DND-41 (cell line): ENCODE data around the gene KCTD20.
"Not testable (repeated sequence)": the region's sequence is repeated elsewhere in the genome, so short reads cannot be mapped to it uniquely, and the experiment has no call there.

Experiments
- ATAC-seq: fragments of 200-7000 bp; cut with Tn5 transposase; 3 replicates; pipeline ENCODE4 v1.9.1; 2021; ENCODE audit warnings: low read depth; ENCODE audit not compliant: insufficient read depth
- DNase-seq: peaks from one replicate; pipeline ENCODE4 v3.0.0-alpha.2; 2020
- H2AFZ ChIP-seq: 2 replicates; pipeline ENCODE4 v1.6.0; 2012; ENCODE audit warnings: low read depth, low read length
- H3K27ac ChIP-seq: 2 replicates; pipeline ENCODE4 v1.5.1; 2012; ENCODE audit warnings: low read length, inconsistent platforms
- H3K27me3 ChIP-seq: fragments of 200-600 bp; sonication (generic); 2 replicates; pipeline ENCODE4 v1.6.0; 2012; ENCODE audit warnings: low read length, mild to moderate bottlenecking, inconsistent platforms; ENCODE audit not compliant: insufficient read depth, poor library complexity
- H3K36me3 ChIP-seq: 2 replicates; pipeline ENCODE4 v1.5.1; 2012; ENCODE audit warnings: low read length, inconsistent platforms; ENCODE audit not compliant: insufficient read depth
- H3K4me1 ChIP-seq: 2 replicates; pipeline ENCODE4 v1.5.1; 2012; ENCODE audit warnings: mild to moderate bottlenecking, low read length; ENCODE audit not compliant: insufficient read depth
- H3K4me2 ChIP-seq: 2 replicates; pipeline ENCODE4 v1.6.0; 2012; ENCODE audit warnings: mild to moderate bottlenecking, moderate library complexity, low read length, inconsistent platforms; ENCODE audit not compliant: insufficient read depth
- H3K4me3 ChIP-seq, 2 experiments: fragments of 200-600 bp in 1 of 2; shearing (Covaris generic) in 1 of 2; 2 replicates each; pipeline ENCODE4 v1.5.1; 2012 to 2016; ENCODE audit warnings: inconsistent platforms in 2 of 2, low read length in 2 of 2, mild to moderate bottlenecking in 2 of 2, low read depth in 1 of 2, moderate library complexity in 1 of 2
- H3K79me2 ChIP-seq: 2 replicates; pipeline ENCODE4 v1.6.0; 2012; ENCODE audit warnings: low read length, inconsistent platforms; ENCODE audit not compliant: insufficient read depth
- H3K9ac ChIP-seq: 2 replicates; pipeline ENCODE4 v1.6.0; 2012; ENCODE audit warnings: low read depth, mild to moderate bottlenecking, inconsistent platforms, low read length, moderate library complexity
- H3K9me3 ChIP-seq: 2 replicates; pipeline ENCODE4 v1.5.1; 2012; ENCODE audit warnings: low read length, moderate library complexity, mild to moderate bottlenecking, inconsistent platforms; ENCODE audit not compliant: insufficient read depth, severe bottlenecking
- H4K20me1 ChIP-seq: 2 replicates; pipeline ENCODE4 v1.6.0; 2012; ENCODE audit warnings: low read length; ENCODE audit not compliant: insufficient read depth
- EZH2 ChIP-seq: IDR thresholded peaks from 3 replicates; pipeline ENCODE4 v1.6.1; 2012; ENCODE audit warnings: borderline replicate concordance, low read depth, mild to moderate bottlenecking, moderate library complexity, low read length, inconsistent platforms; ENCODE audit not compliant: severe bottlenecking
- TF ChIP-seq, protein P1 (sequence below): IDR thresholded peaks from 2 replicates; pipeline ENCODE4 v1.5.1; 2012; ENCODE audit warnings: borderline replicate concordance, low read length, moderate library complexity, mild to moderate bottlenecking; ENCODE audit not compliant: poor library complexity, severe bottlenecking; ENCODE audit errors: extremely low read depth

The KCTD20 gene

DNA sequence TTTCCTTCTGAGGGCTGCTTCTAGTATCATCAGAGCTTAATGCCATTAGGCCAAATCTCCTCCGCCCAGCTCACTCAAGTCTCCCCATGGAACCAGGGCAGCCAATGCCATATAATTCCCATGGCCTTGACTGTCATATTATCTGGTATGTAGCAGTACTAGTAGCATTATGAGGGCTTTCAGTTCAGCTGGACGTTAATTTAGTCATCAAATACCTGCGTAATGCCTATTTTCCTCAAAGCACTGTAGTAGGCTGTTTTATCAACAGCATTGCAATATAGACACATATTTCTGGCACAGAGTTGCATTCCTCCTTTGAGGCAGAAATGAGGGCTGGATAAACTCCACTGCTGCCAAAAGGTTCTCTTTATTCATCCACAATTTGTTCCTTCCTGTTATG is 1.7 kb downstream of the KCTD20 start:
- Histone ChIP-seq H3K4me1 (peaks cover 39% of the 10 kb centered on the region), H3K27me3 (no peaks in the 10 kb centered on the region), H3K79me2 (peaks cover 76% of the 10 kb centered on the region), H3K9ac (peak overlapping the region; percentile 97), H3K36me3 (peaks cover 12% of the 10 kb centered on the region), H3K4me3 (peak overlapping the region; percentile 89; a peak in 3 of 4 replicates), H4K20me1 (peaks cover 16% of the 10 kb centered on the region; the same call in 1 of the 2 replicates), H2AFZ (no peak overlapping the region), H3K9me3 (no peaks in the 10 kb centered on the region), H3K27ac (peak overlapping the region; percentile 87; the same call in 1 of the 2 replicates), H3K4me2 (peak overlapping the region; percentile 64)
- no peak for DNase-seq
- TF ChIP-seq EZH2: no peak
- TF ChIP-seq, protein P1, sequence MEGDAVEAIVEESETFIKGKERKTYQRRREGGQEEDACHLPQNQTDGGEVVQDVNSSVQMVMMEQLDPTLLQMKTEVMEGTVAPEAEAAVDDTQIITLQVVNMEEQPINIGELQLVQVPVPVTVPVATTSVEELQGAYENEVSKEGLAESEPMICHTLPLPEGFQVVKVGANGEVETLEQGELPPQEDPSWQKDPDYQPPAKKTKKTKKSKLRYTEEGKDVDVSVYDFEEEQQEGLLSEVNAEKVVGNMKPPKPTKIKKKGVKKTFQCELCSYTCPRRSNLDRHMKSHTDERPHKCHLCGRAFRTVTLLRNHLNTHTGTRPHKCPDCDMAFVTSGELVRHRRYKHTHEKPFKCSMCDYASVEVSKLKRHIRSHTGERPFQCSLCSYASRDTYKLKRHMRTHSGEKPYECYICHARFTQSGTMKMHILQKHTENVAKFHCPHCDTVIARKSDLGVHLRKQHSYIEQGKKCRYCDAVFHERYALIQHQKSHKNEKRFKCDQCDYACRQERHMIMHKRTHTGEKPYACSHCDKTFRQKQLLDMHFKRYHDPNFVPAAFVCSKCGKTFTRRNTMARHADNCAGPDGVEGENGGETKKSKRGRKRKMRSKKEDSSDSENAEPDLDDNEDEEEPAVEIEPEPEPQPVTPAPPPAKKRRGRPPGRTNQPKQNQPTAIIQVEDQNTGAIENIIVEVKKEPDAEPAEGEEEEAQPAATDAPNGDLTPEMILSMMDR: no peak
- ATAC-seq: no peak

DNA sequence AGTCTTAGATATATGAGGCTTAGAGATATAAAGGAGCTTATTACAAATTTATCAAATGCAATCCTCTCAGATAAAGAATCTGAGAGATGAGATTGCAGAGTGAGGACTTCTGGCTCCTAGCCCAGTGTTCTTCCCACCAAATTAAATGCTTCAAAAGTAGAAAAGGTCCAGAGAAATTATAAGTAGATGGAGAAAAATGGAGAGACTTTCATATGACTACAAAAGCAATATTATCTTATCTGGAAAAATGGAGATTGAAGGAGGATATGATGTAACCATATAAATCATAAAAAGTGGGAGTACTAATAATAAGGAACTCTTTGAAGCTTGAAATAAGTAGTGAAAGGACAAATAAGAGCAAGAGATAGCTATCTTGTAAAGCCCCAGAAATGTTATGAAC is 2.8 kb downstream of the KCTD20 start:
- no peak overlapping the region for H3K4me3 ChIP-seq
- H3K9me3 ChIP-seq: no peaks in the 10 kb centered on the region
- H4K20me1 ChIP-seq: peaks cover 22% of the 10 kb centered on the region; the same call in 1 of the 2 replicates
- peak overlapping the region; percentile 42 for H3K4me2 ChIP-seq
- ATAC-seq (no peak), DNase-seq (no peak)
- H3K27ac ChIP-seq: peak overlapping the region; percentile 41
- H3K36me3 ChIP-seq: peaks cover 12% of the 10 kb centered on the region
- peaks cover 87% of the 10 kb centered on the region for H3K79me2 ChIP-seq
- H3K4me1 ChIP-seq: peaks cover 39% of the 10 kb centered on the region
- no peaks in the 10 kb centered on the region for H3K27me3 ChIP-seq
- H2AFZ ChIP-seq: no peak overlapping the region
- no peak for TF ChIP-seq EZH2
- TF ChIP-seq, protein P1: no peak
- H3K9ac ChIP-seq: no peak overlapping the region

DNA sequence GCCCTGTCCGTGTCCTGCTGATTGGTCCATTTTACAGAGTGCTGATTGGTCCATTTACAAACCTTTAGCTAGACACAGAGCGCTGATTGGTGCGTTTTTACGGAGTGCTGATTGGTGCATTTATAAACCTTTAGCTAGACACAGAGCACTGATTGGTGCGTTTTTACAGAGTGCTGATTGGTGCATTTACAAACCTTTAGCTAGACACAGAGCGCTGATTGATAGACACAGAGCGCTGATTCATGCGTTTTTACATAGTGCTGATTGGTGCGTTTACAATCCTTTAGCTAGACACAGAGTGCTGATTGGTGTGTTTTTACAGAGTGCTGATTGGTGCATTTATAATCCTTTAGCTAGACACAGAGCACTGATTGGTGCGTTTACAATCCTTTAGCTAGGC is 6.4 kb downstream of the KCTD20 start:
- H4K20me1 ChIP-seq: peaks cover 28% of the 10 kb centered on the region; the same call in 1 of the 2 replicates
- not testable (repeated sequence) for DNase-seq, H3K27me3 ChIP-seq, ATAC-seq, H2AFZ ChIP-seq, H3K9me3 ChIP-seq, H3K4me2 ChIP-seq, H3K9ac ChIP-seq, H3K27ac ChIP-seq, H3K4me3 ChIP-seq
- H3K79me2 ChIP-seq: peaks cover 100% of the 10 kb centered on the region
- peaks cover 18% of the 10 kb centered on the region for H3K4me1 ChIP-seq
- H3K36me3 ChIP-seq: peaks cover 26% of the 10 kb centered on the region

DNA sequence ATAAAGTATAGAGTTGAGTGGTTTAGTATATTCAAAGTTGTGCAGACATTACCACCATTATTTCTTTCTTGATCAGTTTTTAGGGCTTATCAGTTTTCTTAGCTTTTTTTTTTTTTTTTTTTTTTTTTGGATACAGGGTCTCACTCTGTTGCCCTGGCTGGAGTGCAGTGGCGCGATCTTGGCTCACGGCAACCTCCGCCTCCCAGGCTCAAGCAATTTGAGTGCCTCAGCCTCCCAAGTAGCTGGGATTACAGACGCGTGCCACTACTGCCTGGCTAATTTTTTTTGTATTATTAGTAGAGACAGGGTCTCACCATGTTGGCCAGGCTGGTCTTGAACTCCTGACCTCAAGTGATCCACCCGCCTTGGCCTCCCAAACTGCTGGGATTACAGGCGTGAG is 10.1 kb downstream of the KCTD20 start:
- not testable (repeated sequence) for H2AFZ ChIP-seq, H3K4me2 ChIP-seq, H3K9me3 ChIP-seq, H3K4me1 ChIP-seq, ATAC-seq, H3K27me3 ChIP-seq, H3K9ac ChIP-seq, H3K27ac ChIP-seq, DNase-seq, H3K4me3 ChIP-seq
- peaks cover 99% of the 10 kb centered on the region for H3K79me2 ChIP-seq
- H4K20me1 ChIP-seq: peaks cover 39% of the 10 kb centered on the region; the same call in 1 of the 2 replicates
- H3K36me3 ChIP-seq: peaks cover 31% of the 10 kb centered on the region
